Testis (tissue), 3 donors: ENCODE results near the gene SIK2. TPM values are rescaled to one million over a fixed set of nuclear protein-coding genes. Genes with fewer than 3 reads are reported as not detected.

Experiments used
- DNase-seq: peaks from one replicate; pipeline ENCODE4 v3.0.0-alpha.2; 2019
- H3K27ac ChIP-seq, 2 donors: fragments of 200-600 bp; sonication (generic); one replicate each; pipeline ENCODE4 v1.5.1; 2019
- H3K27me3 ChIP-seq: fragments of 200-600 bp; sonication (generic); one replicate; pipeline ENCODE4 v1.5.1; 2019
- H3K36me3 ChIP-seq: fragments of 200-600 bp; sonication (generic); one replicate; pipeline ENCODE4 v1.5.1; 2017; ENCODE audit warnings: low read depth; ENCODE audit errors: missing control alignments
- H3K4me1 ChIP-seq: fragments of 200-600 bp; sonication (generic); one replicate; pipeline ENCODE4 v1.5.1; 2019
- H3K4me3 ChIP-seq, 2 donors: fragments of 200-600 bp; sonication (generic); one replicate each; pipeline ENCODE4 v1.5.1; 2017 to 2019
- H3K9me3 ChIP-seq: fragments of 200-600 bp; sonication (generic); one replicate; pipeline ENCODE4 v1.5.1; 2017
- CTCF ChIP-seq, 3 experiments: fragments of 450-650 bp in 2 of 3; fragments of 200-600 bp in 1 of 3; sonication (generic) in 1 of 3; IDR thresholded peaks; one replicate each; pipeline ENCODE4 v1.5.1; 2016 to 2019; ENCODE audit warnings: antibody characterized with exemption in 3 of 3, mild to moderate bottlenecking in 2 of 3, moderate library complexity in 1 of 3
- POLR2A ChIP-seq: fragments of 450-650 bp; IDR thresholded peaks from one replicate; pipeline ENCODE4 v1.6.1; 2017; ENCODE audit warnings: antibody characterized with exemption, mild to moderate bottlenecking, moderate library complexity
- WGBS, 2 donors: methylation state at CpG; one replicate each; pipeline ENCODE4 v1.1.5; 2018; 5-methylcytosine and 5-hydroxymethylcytosine counted together
- intact Hi-C: fragments of 100-400 bp; cut with DNase I; formaldehyde crosslinking; loops from one replicate; pipeline ENCODE4 v1.15.1; 2023; ENCODE audit warnings: low total_unique reads
- polyA plus RNA-seq: library from polyadenylated mRNA; stranded (reverse); fragments of 350-450 nt; fragmentation: Illumina TruSeq; extraction: RNeasy Lipid Tissue Mini Kit (QIAGEN cat#74804); gene quantifications from one replicate; pipeline ENCODE4 v1.2.3, GENCODE V29; 2014; ENCODE audit warnings: low read depth, low replicate concordance; ENCODE audit not compliant: insufficient read depth
- total RNA-seq, 2 donors: library from RNA; depleted of rRNA; stranded (reverse); fragments of >200 nt; gene quantifications; one replicate each; pipeline ENCODE4 v1.2.3, GENCODE V29; 2016

The SIK2 gene
- total and polyA plus RNA-seq, 3 donors from 2014 or later, result 7.6 to 9.8 (median 8.9) TPM

- TF ChIP-seq CTCF (IDR thresholded peaks at IDR 0.05) (no peak), POLR2A (no peak)
- intact Hi-C loops, result no loop called here
- Histone ChIP-seq H3K4me3 (no peak overlapping the region), H3K4me1 (peaks cover 41% of the 10 kb centered on the region), H3K27ac (no peak overlapping the region), H3K9me3 (no peaks in the 10 kb centered on the region), H3K36me3 (no peaks in the 10 kb centered on the region), H3K27me3 (no peaks in the 10 kb centered on the region)
- WGBS, 2 donors, result 89 to 100% methylated on average over 2 of the region's 2 CpGs
- DNase-seq, result no peak
Measured at GRCh38 chr11:111739299-111739698, 137.1 kb downstream of the SIK2 start.

- Histone ChIP-seq H3K9me3 (no peaks in the 10 kb centered on the region), H3K27me3 (no peaks in the 10 kb centered on the region), H3K36me3 (no peaks in the 10 kb centered on the region), H3K27ac (no peak overlapping the region), H3K4me3 (no peak overlapping the region), H3K4me1 (peaks cover 18% of the 10 kb centered on the region)
- intact Hi-C loops, result no loop called here
- TF ChIP-seq CTCF (IDR thresholded peaks at IDR 0.05) (no peak), POLR2A (no peak)
- no peak for DNase-seq
- WGBS, 2 donors, result 86 to 98% methylated on average over 2 of the region's 2 CpGs
Measured at GRCh38 chr11:111741751-111742150, 139.5 kb downstream of the SIK2 start.

GRCh38 chr11:111743700-111744099, 141.5 kb downstream of the SIK2 start:
- H3K4me1 ChIP-seq, result no peaks in the 10 kb centered on the region
- H3K27me3 ChIP-seq, result no peaks in the 10 kb centered on the region
- no peak for DNase-seq
- intact Hi-C loops, result no loop called here
- TF ChIP-seq CTCF (IDR thresholded peaks at IDR 0.05) (no peak), POLR2A (no peak)
- H3K27ac ChIP-seq, result no peak overlapping the region
- H3K36me3 ChIP-seq, result no peaks in the 10 kb centered on the region
- WGBS, 2 donors, result 92 to 94% methylated on average over 2 of the region's 2 CpGs
- H3K4me3 ChIP-seq, result no peak overlapping the region
- no peaks in the 10 kb centered on the region for H3K9me3 ChIP-seq

GRCh38 chr11:111745719-111746504, 143.7 kb downstream of the SIK2 start:
- Histone ChIP-seq H3K9me3 (no peaks in the 10 kb centered on the region), H3K27me3 (no peaks in the 10 kb centered on the region), H3K36me3 (no peaks in the 10 kb centered on the region), H3K4me1 (no peaks in the 10 kb centered on the region), H3K27ac (peak overlapping the region in 1 of 2 donors; percentile 72), H3K4me3 (no peak overlapping the region)
- no peak for DNase-seq
- intact Hi-C loops, result no loop called here
- 85 to 90% methylated on average over 6 of the region's 6 CpGs for WGBS, 2 donors
- TF ChIP-seq POLR2A, result no peak
- TF ChIP-seq CTCF (IDR thresholded peaks at IDR 0.05), result no peak
